ENCODE data around the gene PCDHGC3.

PCDHGC3 gene

GRCh38 chr5:141484310-141484640, 8.5 kb downstream of the PCDHGC3 start:
- H3K4me1 ChIP-seq (ENCODE audit: control insufficient read depth in 5 of 5, insufficient read depth in 5 of 5, low read length in 5 of 5) = peaks cover 4 to 28% (median 24%) of the 10 kb centered on the region in 5 donors
- H3K36me3 ChIP-seq (ENCODE audit: control insufficient read depth in 5 of 5, insufficient read depth in 5 of 5, low read length in 5 of 5) = peaks cover 0 to 10% (median 6%) of the 10 kb centered on the region in 5 donors
- no peak overlapping the region for H3K27ac ChIP-seq (ENCODE audit: low read depth, low read length)
- no peaks in the 10 kb centered on the region for H3K9me3 ChIP-seq (ENCODE audit: control insufficient read depth in 5 of 5, low read length in 5 of 5)
- H3K4me3 ChIP-seq (ENCODE audit: low read depth in 1 of 5, low read length in 5 of 5) = peak overlapping the region in 4 of 5 donors; percentile 17 to 59 (median 51)
- H3K27me3 ChIP-seq (ENCODE audit: control insufficient read depth in 5 of 5, insufficient read depth in 4 of 5, low read length in 5 of 5) = peaks cover 0 to 14% (median 12%) of the 10 kb centered on the region in 5 donors
- H3K9ac ChIP-seq (ENCODE audit: low read length in 5 of 5) = no peak overlapping the region

DNA sequence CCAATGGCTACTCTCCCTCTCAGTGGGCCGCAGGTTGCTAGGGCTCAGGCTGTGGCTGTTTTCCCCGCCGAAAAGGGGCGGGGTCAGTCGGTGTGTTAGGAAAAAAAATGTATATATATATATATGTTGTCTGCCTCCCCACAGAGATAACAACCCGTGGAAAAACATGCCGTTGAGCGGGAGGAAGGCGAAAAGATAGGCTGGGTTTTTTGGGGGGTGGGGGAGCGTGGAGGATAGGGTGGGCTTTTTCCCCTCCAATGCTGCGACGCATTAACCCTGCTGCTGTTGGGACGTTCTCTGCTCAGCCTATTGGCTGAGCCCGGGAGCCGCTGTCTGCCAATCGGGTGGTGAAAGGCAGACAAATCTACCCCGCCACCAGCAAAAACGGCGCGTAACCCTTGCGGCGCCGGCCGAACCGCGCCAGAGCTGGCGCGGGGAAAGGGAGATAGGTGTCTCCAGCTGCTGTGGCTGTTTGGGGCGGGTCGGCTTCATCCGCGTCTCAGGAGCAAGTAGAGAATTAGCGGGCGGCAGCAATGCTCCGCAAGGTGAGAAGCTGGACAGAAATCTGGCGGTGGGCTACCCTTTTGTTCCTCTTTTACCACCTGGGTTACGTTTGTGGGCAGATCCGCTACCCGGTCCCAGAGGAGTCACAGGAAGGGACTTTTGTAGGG, 9.0 kb downstream of the PCDHGC3 start, which contains the start of gene PCDHGC4:
PCDHGC4 (plus strand) TSS at position 390 of the 671 bp plus-strand sequence; CDS start at position 534, 144 bp downstream.
- Histone ChIP-seq H3K27ac (ENCODE audit: low read depth, low read length) (no peak within 1 kb of the TSS), H3K4me3 (ENCODE audit: low read depth in 1 of 5, low read length in 5 of 5) (peak within 1 kb of the TSS; percentile 17 to 61 (median 52)), H3K4me1 (ENCODE audit: control insufficient read depth in 5 of 5, insufficient read depth in 5 of 5, low read length in 5 of 5) (peaks cover 4 to 23% (median 20%) of the 10 kb centered on the region in 5 donors), H3K9ac (ENCODE audit: low read length in 5 of 5) (peak within 1 kb of the TSS in 3 of 5 donors; percentile 13 to 49 (median 43)), H3K36me3 (ENCODE audit: control insufficient read depth in 5 of 5, insufficient read depth in 5 of 5, low read length in 5 of 5) (peaks cover 0 to 15% (median 8%) of the 10 kb centered on the region in 5 donors), H3K9me3 (ENCODE audit: control insufficient read depth in 5 of 5, low read length in 5 of 5) (no peaks in the 10 kb centered on the region), H3K27me3 (ENCODE audit: control insufficient read depth in 5 of 5, insufficient read depth in 4 of 5, low read length in 5 of 5) (peaks cover 0 to 14% (median 12%) of the 10 kb centered on the region in 5 donors)

DNA sequence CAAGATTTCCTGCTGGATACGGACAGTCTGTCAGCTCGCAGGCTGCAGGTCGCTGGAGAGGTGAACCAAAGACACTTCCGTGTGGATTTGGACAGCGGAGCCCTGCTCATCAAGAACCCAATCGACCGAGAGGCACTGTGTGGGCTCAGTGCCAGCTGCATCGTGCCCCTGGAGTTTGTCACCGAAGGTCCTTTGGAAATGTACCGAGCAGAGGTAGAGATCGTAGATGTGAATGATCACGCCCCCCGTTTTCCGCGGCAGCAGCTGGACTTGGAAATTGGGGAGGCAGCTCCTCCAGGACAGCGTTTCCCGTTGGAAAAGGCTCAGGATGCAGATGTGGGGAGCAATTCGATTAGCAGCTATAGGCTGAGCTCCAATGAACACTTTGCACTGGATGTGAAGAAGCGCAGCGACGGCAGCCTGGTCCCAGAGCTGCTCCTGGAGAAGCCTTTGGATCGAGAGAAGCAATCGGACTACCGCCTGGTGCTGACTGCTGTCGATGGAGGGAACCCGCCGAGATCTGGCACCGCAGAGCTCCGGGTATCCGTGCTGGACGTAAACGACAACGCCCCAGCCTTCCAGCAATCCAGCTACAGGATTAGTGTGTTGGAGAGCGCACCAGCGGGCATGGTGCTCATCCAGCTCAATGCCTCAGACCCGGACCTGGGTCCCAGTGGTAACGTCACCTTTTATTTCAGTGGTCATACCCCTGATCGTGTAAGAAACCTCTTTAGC, 9.7 kb downstream of the PCDHGC3 start:
- Histone ChIP-seq H3K27ac (ENCODE audit: low read depth, low read length) (no peak overlapping the region), H3K27me3 (ENCODE audit: control insufficient read depth in 5 of 5, insufficient read depth in 4 of 5, low read length in 5 of 5) (peaks cover 0 to 14% (median 12%) of the 10 kb centered on the region in 5 donors), H3K4me3 (ENCODE audit: low read depth in 1 of 5, low read length in 5 of 5) (peak overlapping the region; percentile 17 to 61 (median 52)), H3K9me3 (ENCODE audit: control insufficient read depth in 5 of 5, low read length in 5 of 5) (no peaks in the 10 kb centered on the region), H3K9ac (ENCODE audit: low read length in 5 of 5) (peak overlapping the region in 2 of 5 donors; percentile 43 to 49), H3K36me3 (ENCODE audit: control insufficient read depth in 5 of 5, insufficient read depth in 5 of 5, low read length in 5 of 5) (peaks cover 0 to 22% (median 15%) of the 10 kb centered on the region in 5 donors), H3K4me1 (ENCODE audit: control insufficient read depth in 5 of 5, insufficient read depth in 5 of 5, low read length in 5 of 5) (peaks cover 4 to 21% (median 19%) of the 10 kb centered on the region in 5 donors)

DNA sequence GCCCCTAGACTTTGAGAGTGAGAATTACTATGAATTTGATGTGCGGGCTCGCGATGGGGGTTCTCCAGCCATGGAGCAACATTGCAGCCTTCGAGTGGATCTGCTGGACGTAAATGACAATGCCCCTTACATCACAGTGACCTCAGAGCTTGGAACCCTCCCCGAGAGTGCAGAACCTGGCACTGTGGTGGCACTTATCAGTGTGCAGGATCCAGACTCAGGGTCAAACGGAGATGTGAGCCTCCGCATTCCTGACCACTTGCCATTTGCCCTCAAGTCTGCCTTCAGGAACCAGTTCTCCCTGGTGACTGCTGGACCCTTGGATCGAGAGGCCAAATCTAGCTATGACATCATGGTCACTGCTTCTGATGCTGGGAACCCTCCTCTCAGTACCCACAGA, 10.3 kb downstream of the PCDHGC3 start:
- H3K4me1 ChIP-seq (ENCODE audit: control insufficient read depth in 5 of 5, insufficient read depth in 5 of 5, low read length in 5 of 5) = peaks cover 4 to 21% (median 19%) of the 10 kb centered on the region in 5 donors
- H3K4me3 ChIP-seq (ENCODE audit: low read depth in 1 of 5, low read length in 5 of 5) = no peak overlapping the region
- H3K27ac ChIP-seq (ENCODE audit: low read depth, low read length) = no peak overlapping the region
- peaks cover 0 to 14% (median 12%) of the 10 kb centered on the region in 5 donors for H3K27me3 ChIP-seq (ENCODE audit: control insufficient read depth in 5 of 5, insufficient read depth in 4 of 5, low read length in 5 of 5)
- H3K9me3 ChIP-seq (ENCODE audit: control insufficient read depth in 5 of 5, low read length in 5 of 5) = no peaks in the 10 kb centered on the region
- peaks cover 0 to 27% (median 20%) of the 10 kb centered on the region in 5 donors for H3K36me3 ChIP-seq (ENCODE audit: control insufficient read depth in 5 of 5, insufficient read depth in 5 of 5, low read length in 5 of 5)
- no peak overlapping the region for H3K9ac ChIP-seq (ENCODE audit: low read length in 5 of 5)

DNA sequence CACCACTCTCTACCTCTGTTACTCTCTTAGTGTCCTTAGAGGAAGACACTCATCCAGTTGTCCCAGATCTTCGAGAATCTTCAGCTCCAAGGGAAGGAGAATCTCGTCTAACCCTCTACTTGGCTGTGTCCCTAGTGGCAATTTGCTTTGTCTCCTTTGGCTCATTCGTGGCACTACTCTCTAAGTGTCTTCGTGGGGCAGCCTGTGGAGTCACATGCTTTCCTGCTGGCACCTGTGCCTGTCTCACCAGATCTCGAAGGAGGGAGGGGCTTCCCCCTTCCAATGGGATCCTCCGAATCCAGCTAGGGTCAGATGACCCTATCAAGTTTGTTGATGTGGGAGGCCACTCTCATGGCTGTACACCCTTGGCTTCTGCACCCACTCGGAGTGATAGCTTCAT, 11.4 kb downstream of the PCDHGC3 start:
- no peaks in the 10 kb centered on the region for H3K9me3 ChIP-seq (ENCODE audit: control insufficient read depth in 5 of 5, low read length in 5 of 5)
- H3K4me1 ChIP-seq (ENCODE audit: control insufficient read depth in 5 of 5, insufficient read depth in 5 of 5, low read length in 5 of 5) = peaks cover 4 to 28% (median 19%) of the 10 kb centered on the region in 5 donors
- no peak overlapping the region for H3K4me3 ChIP-seq (ENCODE audit: low read depth in 1 of 5, low read length in 5 of 5)
- H3K9ac ChIP-seq (ENCODE audit: low read length in 5 of 5) = no peak overlapping the region
- peaks cover 0 to 17% (median 12%) of the 10 kb centered on the region in 5 donors for H3K27me3 ChIP-seq (ENCODE audit: control insufficient read depth in 5 of 5, insufficient read depth in 4 of 5, low read length in 5 of 5)
- peaks cover 0 to 31% (median 20%) of the 10 kb centered on the region in 5 donors for H3K36me3 ChIP-seq (ENCODE audit: control insufficient read depth in 5 of 5, insufficient read depth in 5 of 5, low read length in 5 of 5)
- no peak overlapping the region for H3K27ac ChIP-seq (ENCODE audit: low read depth, low read length)

DNA sequence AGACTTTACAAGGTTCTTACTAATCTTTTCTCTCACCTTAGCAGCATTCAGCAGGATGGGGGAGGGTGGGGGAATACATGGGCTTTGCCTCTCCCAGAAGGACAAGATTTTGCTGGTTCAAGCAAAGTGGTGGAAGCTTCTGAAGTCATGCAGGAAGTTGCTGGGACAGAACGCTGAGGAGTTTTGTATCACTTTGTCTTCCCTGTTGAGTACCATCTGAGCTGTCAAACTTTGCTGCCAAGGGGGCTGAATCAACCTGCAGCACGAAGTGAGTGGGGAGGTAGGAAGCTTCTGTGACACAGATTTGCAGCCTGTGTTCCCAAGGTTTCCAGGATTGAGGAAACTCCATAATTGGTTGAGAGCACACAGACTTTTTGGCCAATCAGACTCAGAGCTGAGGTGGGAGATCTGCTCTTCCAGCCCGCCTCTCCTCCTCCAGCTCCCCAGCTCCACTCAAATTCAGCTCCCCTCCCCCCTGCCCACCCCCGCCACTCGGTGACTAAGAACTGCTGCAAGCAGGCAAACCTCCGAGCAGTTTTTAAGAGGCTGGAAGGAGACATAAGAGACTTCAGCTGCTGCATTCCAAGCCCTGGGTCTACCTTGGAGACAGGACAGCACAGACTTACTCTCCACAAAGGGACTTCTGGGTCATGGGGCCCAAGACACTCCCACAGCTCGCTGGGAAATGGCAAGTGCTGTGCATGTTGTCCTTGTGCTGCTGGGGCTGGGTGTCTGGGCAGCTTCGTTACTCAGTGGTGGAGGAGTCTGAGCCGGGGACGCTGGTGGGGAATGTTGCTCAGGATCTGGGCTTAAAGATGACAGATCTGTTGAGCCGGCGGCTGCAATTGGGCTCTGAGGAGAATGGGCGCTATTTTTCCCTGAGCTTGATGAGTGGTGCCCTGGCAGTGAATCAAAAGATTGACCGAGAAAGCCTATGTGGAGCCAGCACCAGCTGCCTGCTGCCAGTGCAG, 13.1 kb downstream of the PCDHGC3 start, which contains the start of gene PCDHGC5:
PCDHGC5 (plus strand) TSS at position 491 of the 971 bp plus-strand sequence; CDS start at position 651, 160 bp downstream.
- no peak within 1 kb of the TSS for H3K9ac ChIP-seq (ENCODE audit: low read length in 5 of 5)
- no peak within 1 kb of the TSS for H3K4me3 ChIP-seq (ENCODE audit: low read depth in 1 of 5, low read length in 5 of 5)

DNA sequence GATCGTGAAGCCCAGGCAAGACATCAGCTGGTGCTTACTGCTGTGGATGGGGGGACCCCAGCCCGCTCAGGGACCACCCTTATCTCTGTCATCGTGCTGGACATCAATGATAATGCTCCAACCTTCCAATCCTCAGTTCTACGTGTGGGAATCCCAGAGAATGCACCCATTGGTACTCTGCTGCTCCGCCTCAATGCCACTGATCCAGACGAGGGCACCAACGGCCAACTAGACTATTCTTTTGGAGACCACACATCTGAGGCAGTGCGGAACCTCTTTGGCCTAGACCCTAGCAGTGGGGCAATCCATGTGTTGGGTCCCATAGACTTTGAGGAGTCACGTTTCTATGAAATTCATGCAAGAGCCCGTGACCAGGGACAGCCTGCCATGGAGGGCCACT, 14.1 kb downstream of the PCDHGC3 start:
- Histone ChIP-seq H3K36me3 (ENCODE audit: control insufficient read depth in 5 of 5, insufficient read depth in 5 of 5, low read length in 5 of 5) (peaks cover 0 to 32% (median 20%) of the 10 kb centered on the region in 5 donors), H3K27me3 (ENCODE audit: control insufficient read depth in 5 of 5, insufficient read depth in 4 of 5, low read length in 5 of 5) (peaks cover 0 to 12% (median 7%) of the 10 kb centered on the region in 5 donors), H3K27ac (ENCODE audit: low read depth, low read length) (no peak overlapping the region), H3K4me3 (ENCODE audit: low read depth in 1 of 5, low read length in 5 of 5) (no peak overlapping the region), H3K4me1 (ENCODE audit: control insufficient read depth in 5 of 5, insufficient read depth in 5 of 5, low read length in 5 of 5) (peaks cover 4 to 16% (median 11%) of the 10 kb centered on the region in 5 donors), H3K9me3 (ENCODE audit: control insufficient read depth in 5 of 5, low read length in 5 of 5) (no peaks in the 10 kb centered on the region), H3K9ac (ENCODE audit: low read length in 5 of 5) (no peak overlapping the region)

More for the DNA sequence above, 13.1 kb downstream of the PCDHGC3 start, which contains the start of gene PCDHGC5:
- Histone ChIP-seq H3K36me3 (ENCODE audit: control insufficient read depth in 5 of 5, insufficient read depth in 5 of 5, low read length in 5 of 5) (peaks cover 0 to 31% (median 20%) of the 10 kb centered on the region in 5 donors), H3K27ac (ENCODE audit: low read depth, low read length) (no peak within 1 kb of the TSS), H3K9me3 (ENCODE audit: control insufficient read depth in 5 of 5, low read length in 5 of 5) (no peaks in the 10 kb centered on the region), H3K27me3 (ENCODE audit: control insufficient read depth in 5 of 5, insufficient read depth in 4 of 5, low read length in 5 of 5) (peaks cover 0 to 16% (median 11%) of the 10 kb centered on the region in 5 donors), H3K4me1 (ENCODE audit: control insufficient read depth in 5 of 5, insufficient read depth in 5 of 5, low read length in 5 of 5) (peaks cover 4 to 26% (median 17%) of the 10 kb centered on the region in 5 donors)

DNA sequence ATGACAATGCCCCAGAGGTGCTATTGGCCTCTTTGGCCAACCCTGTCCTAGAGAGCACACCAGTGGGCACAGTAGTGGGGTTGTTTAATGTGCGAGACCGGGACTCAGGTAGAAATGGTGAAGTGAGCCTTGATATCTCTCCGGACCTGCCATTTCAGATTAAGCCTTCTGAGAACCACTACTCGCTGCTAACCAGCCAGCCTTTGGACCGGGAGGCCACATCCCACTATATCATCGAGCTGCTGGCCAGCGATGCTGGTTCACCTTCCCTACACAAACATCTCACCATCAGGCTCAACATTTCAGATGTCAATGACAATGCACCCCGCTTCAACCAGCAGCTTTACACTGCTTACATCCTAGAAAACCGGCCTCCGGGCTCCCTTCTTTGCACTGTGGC, 14.5 kb downstream of the PCDHGC3 start:
- no peaks in the 10 kb centered on the region for H3K9me3 ChIP-seq (ENCODE audit: control insufficient read depth in 5 of 5, low read length in 5 of 5)
- H3K27me3 ChIP-seq (ENCODE audit: control insufficient read depth in 5 of 5, insufficient read depth in 4 of 5, low read length in 5 of 5) = peaks cover 0 to 8% (median 6%) of the 10 kb centered on the region in 5 donors
- no peak overlapping the region for H3K4me3 ChIP-seq (ENCODE audit: low read depth in 1 of 5, low read length in 5 of 5)
- H3K4me1 ChIP-seq (ENCODE audit: control insufficient read depth in 5 of 5, insufficient read depth in 5 of 5, low read length in 5 of 5) = peaks cover 3 to 12% (median 6%) of the 10 kb centered on the region in 5 donors
- no peak overlapping the region for H3K9ac ChIP-seq (ENCODE audit: low read length in 5 of 5)
- H3K36me3 ChIP-seq (ENCODE audit: control insufficient read depth in 5 of 5, insufficient read depth in 5 of 5, low read length in 5 of 5) = peaks cover 0 to 35% (median 21%) of the 10 kb centered on the region in 5 donors
- no peak overlapping the region for H3K27ac ChIP-seq (ENCODE audit: low read depth, low read length)

GRCh38 chr5:141490771-141491170, 15.0 kb downstream of the PCDHGC3 start:
- peaks cover 0 to 9% (median 4%) of the 10 kb centered on the region in 5 donors for H3K4me1 ChIP-seq (ENCODE audit: control insufficient read depth in 5 of 5, insufficient read depth in 5 of 5, low read length in 5 of 5)
- no peak overlapping the region for H3K4me3 ChIP-seq (ENCODE audit: low read depth in 1 of 5, low read length in 5 of 5)
- peaks cover 0 to 35% (median 22%) of the 10 kb centered on the region in 5 donors for H3K36me3 ChIP-seq (ENCODE audit: control insufficient read depth in 5 of 5, insufficient read depth in 5 of 5, low read length in 5 of 5)
- H3K27me3 ChIP-seq (ENCODE audit: control insufficient read depth in 5 of 5, insufficient read depth in 4 of 5, low read length in 5 of 5) = peaks cover 0 to 5% (median 1%) of the 10 kb centered on the region in 5 donors
- H3K9ac ChIP-seq (ENCODE audit: low read length in 5 of 5) = no peak overlapping the region
- no peak overlapping the region for H3K27ac ChIP-seq (ENCODE audit: low read depth, low read length)
- no peaks in the 10 kb centered on the region for H3K9me3 ChIP-seq (ENCODE audit: control insufficient read depth in 5 of 5, low read length in 5 of 5)
